Choroid plexus epithelial cell (primary cell): ENCODE results near the gene ABCC2.
"Not testable (repeated sequence)": the region's sequence is repeated elsewhere in the genome, so short reads cannot be mapped to it uniquely, and the experiment has no call there.

Source experiments
- DNase-seq: peaks from one replicate; pipeline ENCODE4 v3.0.0-alpha.2; 2010; ENCODE audit warnings: low read depth
- H3K4me3 ChIP-seq: 2 replicates; pipeline ENCODE4 v1.5.1; 2011; ENCODE audit warnings: low read depth, mild to moderate bottlenecking, control low read depth, low read length, moderate library complexity
- TF ChIP-seq, protein P1 (sequence below): conservative IDR thresholded peaks from 2 replicates; pipeline ENCODE4 v1.5.1; 2011; ENCODE audit warnings: low read depth, mild to moderate bottlenecking, control low read depth, inconsistent platforms, low read length, moderate library complexity

Gene ABCC2

DNA sequence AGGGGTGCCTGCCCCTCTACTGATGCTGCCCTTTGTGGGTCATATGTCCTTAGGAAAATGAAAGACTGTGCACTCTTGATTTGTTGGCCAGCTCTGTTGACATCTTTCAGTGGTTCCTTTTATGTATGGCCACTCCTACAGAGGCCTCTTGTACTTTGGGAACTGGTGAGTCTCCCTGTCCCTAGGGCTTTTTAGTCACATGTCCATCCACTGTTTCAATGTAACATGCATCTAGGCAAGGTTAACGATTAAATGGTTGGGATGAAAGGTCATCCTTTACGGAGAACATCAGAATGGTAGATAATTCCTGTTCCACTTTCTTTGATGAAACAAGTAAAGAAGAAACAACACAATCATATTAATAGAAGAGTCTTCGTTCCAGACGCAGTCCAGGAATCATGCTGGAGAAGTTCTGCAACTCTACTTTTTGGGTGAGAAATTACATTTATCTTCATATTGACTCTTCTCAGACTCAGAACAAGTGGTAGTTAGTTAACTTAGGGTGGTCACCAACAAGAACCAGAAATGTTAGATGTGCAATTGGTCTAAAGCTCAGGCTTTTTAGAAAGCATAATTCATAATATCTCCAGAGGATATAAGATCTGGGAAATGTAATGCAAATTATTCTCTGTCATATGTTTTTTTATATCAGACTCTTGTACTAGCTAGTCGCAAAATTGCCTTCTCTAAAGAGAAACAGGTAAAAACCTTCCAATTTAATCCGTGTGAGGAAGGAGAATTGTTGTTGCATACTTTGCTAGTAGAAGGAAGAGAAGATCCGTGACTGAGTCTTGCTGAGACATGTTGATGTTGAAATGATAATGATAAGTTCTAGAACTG lies at the start of gene ABCC2:
Gene ABCC2, plus strand, starts transcription at position 194 of the 840 bp plus-strand sequence. Its CDS starts 205 bp downstream, at position 399.
- DNase-seq: no peak
- TF ChIP-seq, protein P1, sequence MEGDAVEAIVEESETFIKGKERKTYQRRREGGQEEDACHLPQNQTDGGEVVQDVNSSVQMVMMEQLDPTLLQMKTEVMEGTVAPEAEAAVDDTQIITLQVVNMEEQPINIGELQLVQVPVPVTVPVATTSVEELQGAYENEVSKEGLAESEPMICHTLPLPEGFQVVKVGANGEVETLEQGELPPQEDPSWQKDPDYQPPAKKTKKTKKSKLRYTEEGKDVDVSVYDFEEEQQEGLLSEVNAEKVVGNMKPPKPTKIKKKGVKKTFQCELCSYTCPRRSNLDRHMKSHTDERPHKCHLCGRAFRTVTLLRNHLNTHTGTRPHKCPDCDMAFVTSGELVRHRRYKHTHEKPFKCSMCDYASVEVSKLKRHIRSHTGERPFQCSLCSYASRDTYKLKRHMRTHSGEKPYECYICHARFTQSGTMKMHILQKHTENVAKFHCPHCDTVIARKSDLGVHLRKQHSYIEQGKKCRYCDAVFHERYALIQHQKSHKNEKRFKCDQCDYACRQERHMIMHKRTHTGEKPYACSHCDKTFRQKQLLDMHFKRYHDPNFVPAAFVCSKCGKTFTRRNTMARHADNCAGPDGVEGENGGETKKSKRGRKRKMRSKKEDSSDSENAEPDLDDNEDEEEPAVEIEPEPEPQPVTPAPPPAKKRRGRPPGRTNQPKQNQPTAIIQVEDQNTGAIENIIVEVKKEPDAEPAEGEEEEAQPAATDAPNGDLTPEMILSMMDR: no peak
- no peak within 1 kb of the TSS for H3K4me3 ChIP-seq

DNA sequence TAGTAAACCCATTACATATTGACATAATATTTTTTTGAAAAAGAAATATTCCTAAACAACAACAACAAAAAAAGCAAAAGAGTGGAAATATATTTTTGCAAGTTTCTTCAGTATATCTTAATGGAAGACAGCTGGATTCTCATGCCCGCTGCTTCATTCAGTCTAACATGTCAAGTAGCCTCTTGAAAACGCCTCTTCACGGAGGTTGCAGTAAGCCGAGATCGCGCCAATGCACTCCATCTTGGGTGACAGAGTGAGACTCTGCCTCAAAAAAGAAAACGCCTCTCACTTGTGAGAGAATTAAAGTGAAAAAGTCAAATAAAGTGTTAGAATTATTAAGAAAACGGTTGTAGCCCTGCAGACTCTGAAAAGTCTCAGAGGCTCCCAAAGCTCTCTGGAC lies 49.1 kb upstream of the ABCC2 start:
- TF ChIP-seq, protein P1: no peak
- DNase-seq: no peak
- no peak overlapping the region for H3K4me3 ChIP-seq

DNA sequence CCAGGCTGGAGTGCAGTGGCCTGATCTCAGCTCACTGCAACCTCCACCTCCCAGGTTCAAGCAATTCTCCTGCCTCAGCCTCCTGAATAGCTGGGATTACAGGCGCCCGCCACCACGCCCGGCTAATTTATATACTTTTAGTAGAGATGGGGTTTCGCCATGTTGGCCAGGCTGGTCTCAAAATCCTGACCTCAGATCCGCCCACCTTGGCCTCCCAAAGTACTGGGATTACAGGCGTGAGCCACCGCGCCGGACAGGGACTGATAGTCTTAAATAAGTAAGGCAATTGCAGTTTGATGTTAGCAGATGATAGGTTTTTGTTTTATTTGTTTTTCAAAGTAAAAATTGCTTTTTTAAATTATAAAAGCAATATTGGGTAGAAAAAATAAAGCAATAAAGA lies 48.3 kb upstream of the ABCC2 start:
- DNase-seq, H3K4me3 ChIP-seq: not testable (repeated sequence)

DNA sequence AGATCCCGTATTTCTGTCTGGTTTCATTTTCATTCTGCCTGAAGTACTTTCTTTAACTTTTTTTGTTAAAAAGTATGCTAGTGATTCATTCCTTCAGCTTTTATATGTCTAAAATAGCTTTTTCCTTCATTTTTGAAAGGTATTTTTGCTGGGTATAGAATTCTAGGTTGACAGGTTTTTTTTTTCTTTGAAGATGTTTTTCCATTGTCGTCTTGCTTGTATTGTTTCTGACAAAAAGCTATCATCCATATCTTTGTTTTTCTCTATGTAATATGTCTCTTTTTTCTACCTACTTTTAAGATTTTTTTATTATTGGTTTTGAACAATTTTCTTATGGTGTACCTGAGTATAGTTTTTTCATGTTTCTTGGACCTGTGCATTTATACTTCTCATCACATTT lies 42.2 kb upstream of the ABCC2 start:
- no peak for DNase-seq
- no peak overlapping the region for H3K4me3 ChIP-seq
- TF ChIP-seq, protein P1: no peak

DNA sequence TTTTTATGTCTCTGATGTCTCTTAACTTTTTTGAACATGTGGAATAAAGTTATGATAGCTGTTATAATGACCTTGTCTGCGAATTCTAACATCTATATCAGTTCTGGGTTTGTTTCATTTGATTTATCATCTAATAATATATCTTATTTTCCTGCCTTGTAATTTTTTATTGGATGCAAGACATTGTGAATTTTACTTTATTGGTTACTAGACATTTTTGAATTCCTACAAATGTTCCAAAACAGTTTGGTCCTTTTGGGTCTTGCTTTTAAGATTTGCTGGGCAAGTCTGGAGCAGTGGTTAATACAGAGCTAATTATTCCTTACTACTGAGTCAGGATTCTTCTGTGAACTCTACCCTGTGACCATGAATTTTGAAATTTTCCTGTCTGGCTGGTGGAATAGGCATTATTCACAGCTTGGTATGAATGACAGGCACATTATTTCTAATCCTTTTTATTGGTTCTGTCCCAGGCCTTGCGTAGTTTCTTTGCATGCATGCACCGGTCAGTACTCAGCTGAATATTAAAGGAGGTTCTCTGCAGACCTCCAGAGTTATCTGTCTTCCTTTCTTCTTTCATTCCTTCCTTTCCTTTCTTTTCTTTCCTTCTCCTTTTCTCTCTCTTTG lies 41.4 kb upstream of the ABCC2 start:
- TF ChIP-seq, protein P1: no peak
- H3K4me3 ChIP-seq: no peak overlapping the region
- no peak for DNase-seq

- H3K4me3 ChIP-seq: no peak overlapping the region
- TF ChIP-seq, protein P1: no peak
- DNase-seq: peak; percentile 61
These were observed 40.2 kb upstream of the ABCC2 start for GRCh38 chr10:99742254-99742653.

GRCh38 chr10:99742701-99743100 lies 39.7 kb upstream of the ABCC2 start:
- TF ChIP-seq, protein P1: no peak
- peak; percentile 44 for DNase-seq
- H3K4me3 ChIP-seq: no peak overlapping the region
